Fibroblast of skin of right quadriceps (primary cell): ENCODE results near the gene RPGR.

Experiments used
- DNase-seq: peaks from one replicate; pipeline ENCODE4 v3.0.0-alpha.2; 2013

The RPGR gene

GRCh38 chrX:38327007-38327774 lies at the start of gene RPGR:
RPGR (minus strand) TSS chrX:38327509; CDS start chrX:38327367, 142 bp downstream.
- peak; percentile 92 for DNase-seq

GRCh38 chrX:38376747-38377146 lies 49.4 kb upstream of the RPGR start:
- no peak for DNase-seq

GRCh38 chrX:38375891-38376290 lies 48.6 kb upstream of the RPGR start:
- no peak for DNase-seq

GRCh38 chrX:38374431-38374830 lies 47.1 kb upstream of the RPGR start:
- DNase-seq, result no peak

GRCh38 chrX:38371641-38372040 lies 44.3 kb upstream of the RPGR start:
- no peak for DNase-seq

- DNase-seq, result no peak
Measured at GRCh38 chrX:38368774-38369173, 41.5 kb upstream of the RPGR start.

- DNase-seq, result no peak
Measured at GRCh38 chrX:38365954-38366353, 38.6 kb upstream of the RPGR start.

- no peak for DNase-seq
Measured at GRCh38 chrX:38363046-38363445, 35.7 kb upstream of the RPGR start.

- no peak for DNase-seq
Measured at GRCh38 chrX:38357747-38358673, 30.7 kb upstream of the RPGR start.

GRCh38 chrX:38356401-38356800 lies 29.1 kb upstream of the RPGR start:
- no peak for DNase-seq

- no peak for DNase-seq
Measured at GRCh38 chrX:38352362-38352761, 25.1 kb upstream of the RPGR start, which contains the start of gene OTC. OTC (plus strand) TSS chrX:38352604; CDS start chrX:38352697, 93 bp downstream.

GRCh38 chrX:38351346-38351745 lies 24.0 kb upstream of the RPGR start:
- no peak for DNase-seq

GRCh38 chrX:38347136-38347535 lies 19.8 kb upstream of the RPGR start:
- peak; percentile 66 for DNase-seq

GRCh38 chrX:38346150-38346549 lies 18.8 kb upstream of the RPGR start:
- no peak for DNase-seq

GRCh38 chrX:38342853-38343778 lies 15.8 kb upstream of the RPGR start:
- no peak for DNase-seq

GRCh38 chrX:38341442-38341841 lies 14.1 kb upstream of the RPGR start:
- no peak for DNase-seq

GRCh38 chrX:38336538-38337240 lies 9.4 kb upstream of the RPGR start:
- no peak for DNase-seq

- DNase-seq, result no peak
Measured at GRCh38 chrX:38335382-38335781, 8.1 kb upstream of the RPGR start.

- no peak for DNase-seq
Measured at GRCh38 chrX:38332505-38332904, 5.2 kb upstream of the RPGR start.

- no peak for DNase-seq
Measured at GRCh38 chrX:38327775-38328081, 419 bp upstream of the RPGR start.

GRCh38 chrX:38326086-38326485 lies 1.2 kb downstream of the RPGR start:
- no peak for DNase-seq

- no peak for DNase-seq
Measured at GRCh38 chrX:38320819-38321218, 6.5 kb downstream of the RPGR start.
